HG03097 (cell line): Measurements from ENCODE around the gene TBC1D9B.

Experiments used
- ATAC-seq: cut with Tn5 transposase; IDR thresholded peaks from one replicate; pipeline ENCODE4 v1.9.1; 2021; ENCODE audit not compliant: unreplicated experiment, low FRiP score

Gene TBC1D9B

GRCh38 chr5:179822444-179822990, 85.2 kb downstream of the TBC1D9B start:
- ATAC-seq, result no peak

DNA sequence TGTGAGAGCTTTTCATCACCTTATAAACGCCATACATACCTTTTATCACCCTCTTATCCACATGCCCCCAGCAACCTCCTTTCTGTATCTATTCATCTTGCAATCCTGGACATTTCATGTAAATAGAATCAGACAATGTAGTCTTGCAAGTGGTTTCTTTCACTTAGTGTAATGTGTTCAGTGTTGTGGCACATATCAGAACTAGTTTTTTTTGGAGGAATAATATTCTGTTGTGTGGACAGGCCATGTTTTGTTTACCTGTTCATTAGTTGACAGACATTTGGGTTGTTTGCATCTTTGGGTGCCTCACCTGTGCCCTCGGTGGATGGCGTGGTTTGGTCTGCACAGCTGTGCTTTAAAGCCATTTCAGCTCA, 85.7 kb downstream of the TBC1D9B start:
- no peak for ATAC-seq

GRCh38 chr5:179821298-179822058, 86.2 kb downstream of the TBC1D9B start:
- ATAC-seq, result peak; percentile 34

GRCh38 chr5:179820483-179821297, 87.0 kb downstream of the TBC1D9B start, which contains the start of gene SQSTM1:
SQSTM1 (plus strand) TSS chr5:179820905; CDS start chr5:179820937, 32 bp downstream.
- peak; percentile 34 for ATAC-seq

- ATAC-seq, result no peak
Measured at GRCh38 chr5:179820127-179820482, 87.6 kb downstream of the TBC1D9B start.

- peak; percentile 17 for ATAC-seq
Measured at GRCh38 chr5:179819296-179820126, 88.2 kb downstream of the TBC1D9B start.

- ATAC-seq, result peak; percentile 50
Measured at GRCh38 chr5:179818746-179819295, 88.9 kb downstream of the TBC1D9B start.

DNA sequence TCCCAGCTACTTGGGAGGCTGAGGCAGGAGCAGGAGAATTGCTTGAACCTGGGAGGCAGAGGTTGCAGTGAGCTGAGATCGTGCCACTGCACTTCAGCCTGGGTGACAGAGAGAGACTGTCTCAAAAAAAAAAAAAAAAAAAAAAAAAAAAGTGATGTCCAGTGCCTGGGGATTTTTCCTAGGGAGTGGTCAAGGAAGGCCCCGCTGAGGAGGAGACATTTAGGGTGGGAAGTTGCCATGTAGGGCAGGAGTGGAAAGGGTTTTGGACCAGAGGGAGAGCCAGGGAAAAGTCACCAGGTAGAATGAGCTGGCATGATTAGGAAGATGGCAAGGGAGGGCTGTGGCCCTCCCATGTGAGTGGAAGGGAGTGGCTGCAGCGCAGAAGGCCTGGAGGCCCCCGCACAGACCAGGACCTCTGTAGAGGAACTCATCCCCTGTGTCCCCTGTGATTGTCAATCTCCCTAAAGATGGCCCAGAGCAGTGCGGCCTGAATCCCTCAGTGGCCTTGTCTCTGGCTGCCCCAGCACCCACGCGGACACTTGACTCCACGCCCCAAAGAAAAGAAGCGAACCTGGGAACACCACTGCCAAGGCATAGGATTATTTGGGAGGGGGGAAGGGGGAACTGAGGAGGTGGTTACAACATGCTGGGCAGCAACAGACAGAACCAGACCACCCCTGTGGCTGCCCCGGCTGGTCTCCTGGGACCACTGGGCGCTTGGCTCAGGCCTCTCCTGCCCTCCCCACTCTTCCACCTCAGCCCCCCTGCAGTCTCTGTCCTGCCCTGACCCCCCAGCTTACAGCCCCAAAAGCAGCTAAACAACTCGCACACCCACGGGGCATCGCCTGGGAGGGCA, 89.6 kb downstream of the TBC1D9B start:
- ATAC-seq, result no peak

DNA sequence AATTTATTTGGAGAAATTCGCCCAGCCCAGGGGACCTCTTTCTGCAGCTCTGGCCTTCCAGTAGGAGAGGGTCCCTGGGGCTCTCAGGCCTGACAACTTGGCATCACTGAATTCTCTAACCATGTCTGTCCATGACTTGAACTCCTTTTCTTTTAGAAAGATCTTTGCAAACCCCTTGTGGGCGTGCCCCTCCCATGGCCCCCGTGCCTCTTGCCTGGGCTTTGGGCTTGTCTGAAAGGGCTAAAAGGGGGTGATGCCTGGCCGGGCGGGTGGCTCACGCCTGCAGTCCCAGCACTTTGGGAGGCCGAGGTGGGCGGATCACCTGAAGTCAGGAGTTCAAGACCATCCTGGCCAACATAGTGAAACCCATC, 90.2 kb downstream of the TBC1D9B start:
- no peak for ATAC-seq

DNA sequence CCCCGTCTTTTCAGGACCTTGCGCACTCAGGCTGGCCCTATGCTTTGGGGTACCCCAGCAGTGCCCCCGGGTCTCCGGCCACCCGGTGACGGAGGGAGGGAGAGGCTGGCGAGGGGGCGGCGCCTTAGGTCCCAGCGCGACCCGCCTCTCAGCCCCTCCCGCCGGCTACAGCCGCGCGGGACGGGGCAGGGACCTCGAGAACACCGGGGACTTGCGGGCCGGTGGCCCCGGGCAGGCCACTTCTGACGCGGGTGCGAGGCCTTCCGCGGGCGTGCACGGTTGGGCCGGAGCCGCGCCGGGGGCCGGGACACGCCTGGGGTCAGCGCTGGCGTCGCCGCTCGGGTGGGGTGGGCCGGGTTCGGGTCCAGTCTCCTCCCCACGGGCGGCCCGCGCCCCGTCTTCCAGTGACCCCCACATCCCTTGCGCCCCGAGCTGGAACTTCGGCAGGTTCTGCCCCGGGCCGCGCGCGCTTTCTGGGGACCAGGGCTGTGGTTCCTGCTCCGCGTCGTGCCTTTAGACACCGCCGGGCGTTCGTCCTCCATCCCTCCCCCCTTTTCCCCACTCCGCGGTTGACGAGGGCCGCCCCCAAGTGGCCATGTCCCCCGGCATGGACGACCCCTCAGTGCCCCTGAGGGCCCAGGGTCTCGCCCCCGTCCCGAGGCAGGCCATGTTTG, 90.8 kb downstream of the TBC1D9B start:
- ATAC-seq, result no peak

DNA sequence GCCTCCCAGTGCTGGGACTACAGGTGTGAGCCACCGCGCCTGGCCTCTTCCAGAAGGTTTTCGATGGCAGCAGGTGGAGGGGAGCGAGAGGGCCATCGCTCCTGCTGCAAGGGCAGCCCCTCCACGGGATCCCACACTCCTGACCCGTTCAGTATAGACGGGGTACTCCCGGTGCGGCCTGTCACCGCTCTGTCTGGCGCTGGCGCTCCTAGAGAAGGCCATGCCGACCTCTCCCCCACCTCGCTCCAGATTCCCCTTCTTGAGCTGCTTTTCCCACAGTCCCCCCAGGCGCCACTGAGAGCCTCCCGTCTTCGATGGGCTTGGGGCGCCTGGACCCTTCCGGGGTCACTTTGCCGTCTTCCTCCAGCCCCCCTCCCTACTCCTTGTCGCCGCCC, 91.3 kb downstream of the TBC1D9B start:
- ATAC-seq, result no peak

GRCh38 chr5:179815491-179816249, 92.0 kb downstream of the TBC1D9B start:
- no peak for ATAC-seq

GRCh38 chr5:179814090-179814489, 93.6 kb downstream of the TBC1D9B start:
- ATAC-seq, result no peak

- ATAC-seq, result no peak
Measured at GRCh38 chr5:179812997-179813607, 94.6 kb downstream of the TBC1D9B start.

DNA sequence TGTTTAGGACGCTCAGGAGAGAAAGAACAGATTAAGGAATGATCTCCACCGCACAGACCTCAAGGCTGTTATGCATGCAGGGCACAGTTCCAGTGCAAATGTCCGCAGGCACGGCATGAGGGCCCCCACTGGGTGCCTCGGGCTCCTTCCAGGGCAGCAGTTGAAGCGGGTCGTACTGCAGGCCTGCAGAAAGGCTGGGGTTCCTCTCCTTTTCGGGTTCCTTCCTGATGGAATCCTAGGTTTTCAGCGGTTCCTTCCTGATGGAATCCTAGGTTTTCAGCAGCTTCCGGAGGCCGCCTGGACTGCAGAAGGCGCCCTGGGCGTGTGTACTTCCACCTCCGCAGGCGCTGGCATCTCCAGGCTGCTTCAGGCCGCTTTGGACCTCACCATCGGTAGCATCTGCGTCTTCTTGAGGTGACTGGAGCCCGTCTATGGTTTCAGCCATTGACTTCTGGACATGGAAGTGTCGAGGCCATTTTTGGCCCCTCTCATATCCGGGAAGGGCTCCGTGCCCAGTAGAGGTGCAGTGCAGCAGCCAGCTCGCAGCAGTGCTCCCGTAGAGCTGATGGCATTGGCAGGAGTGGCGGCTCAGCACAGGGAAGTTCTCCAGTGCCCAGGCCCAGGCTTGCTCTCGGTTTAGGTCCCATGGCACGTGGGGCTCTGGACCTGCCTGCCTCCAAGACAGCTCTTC, 95.4 kb downstream of the TBC1D9B start:
- ATAC-seq, result no peak
